NCI-H526 treated with DMSO at 0.1 percent for 48 hours (cell line): ENCODE results near the gene HDAC4.
A peak's percentile ranks its signal among the peaks of the same experiment; 100 is the strongest.

ENCODE experiments used
- DNase-seq: peaks from one replicate; lab custom pipeline; 2025; lab: John Stamatoyannopoulos, UW

The HDAC4 gene

GRCh38 chr2:239425631-239426030 is 24.8 kb upstream of the HDAC4 start:
- no peak for DNase-seq

GRCh38 chr2:239424337-239425045 is 23.7 kb upstream of the HDAC4 start:
- no peak for DNase-seq

- no peak for DNase-seq
Observed at GRCh38 chr2:239423551-239423950, 22.7 kb upstream of the HDAC4 start.

GRCh38 chr2:239421851-239422250 is 21.0 kb upstream of the HDAC4 start:
- DNase-seq: no peak

- DNase-seq: no peak
Observed at GRCh38 chr2:239420082-239420481, 19.3 kb upstream of the HDAC4 start.

- no peak for DNase-seq
Observed at GRCh38 chr2:239418918-239419317, 18.1 kb upstream of the HDAC4 start.

- no peak for DNase-seq
Observed at GRCh38 chr2:239412905-239413603, 12.2 kb upstream of the HDAC4 start.

- no peak for DNase-seq
Observed at GRCh38 chr2:239411549-239412319, 10.9 kb upstream of the HDAC4 start.

- DNase-seq: no peak
Observed at GRCh38 chr2:239411117-239411516, 10.3 kb upstream of the HDAC4 start.

GRCh38 chr2:239409976-239410375 is 9.2 kb upstream of the HDAC4 start:
- no peak for DNase-seq

GRCh38 chr2:239407112-239407511 is 6.3 kb upstream of the HDAC4 start:
- no peak for DNase-seq

GRCh38 chr2:239406316-239406995 is 5.6 kb upstream of the HDAC4 start:
- no peak for DNase-seq

- no peak for DNase-seq
Observed at GRCh38 chr2:239405071-239405470, 4.3 kb upstream of the HDAC4 start.

GRCh38 chr2:239402666-239403065 is 1.8 kb upstream of the HDAC4 start:
- DNase-seq: no peak

- peak; percentile 71 for DNase-seq
Observed at GRCh38 chr2:239401881-239402233, 1.0 kb upstream of the HDAC4 start.

GRCh38 chr2:239401067-239401880 is 454 bp upstream of the HDAC4 start:
- peak; percentile 98 for DNase-seq

- peak; percentile 89 for DNase-seq
Observed at GRCh38 chr2:239399921-239400595, 762 bp downstream of the HDAC4 start.

- peak; percentile 87 for DNase-seq
Observed at GRCh38 chr2:239399433-239399920, 1.3 kb downstream of the HDAC4 start.

- no peak for DNase-seq
Observed at GRCh38 chr2:239398521-239398921, 2.3 kb downstream of the HDAC4 start.

GRCh38 chr2:239397931-239398471 is 2.8 kb downstream of the HDAC4 start:
- DNase-seq: no peak
